Ectodermal cell (in vitro differentiated cells): ENCODE measurements around the gene PHIP.

ENCODE experiments used
- H3K27ac ChIP-seq: 2 replicates; pipeline ENCODE4 v1.7.0; 2013; ENCODE audit warnings: mild to moderate bottlenecking, low read depth, low read length; ENCODE audit not compliant: insufficient read depth, poor library complexity, severe bottlenecking
- H3K27me3 ChIP-seq: 2 replicates; pipeline ENCODE4 v1.7.0; 2013; ENCODE audit warnings: mild to moderate bottlenecking, low read length; ENCODE audit not compliant: insufficient read depth, control insufficient read depth, poor library complexity, severe bottlenecking
- H3K36me3 ChIP-seq: one replicate; pipeline ENCODE4 v1.7.0; 2013; ENCODE audit warnings: low read length; ENCODE audit not compliant: control insufficient read depth, insufficient read depth
- H3K4me1 ChIP-seq: one replicate; pipeline ENCODE4 v1.7.0; 2013; ENCODE audit warnings: low read length; ENCODE audit not compliant: control insufficient read depth, insufficient read depth
- H3K4me3 ChIP-seq: 2 replicates; pipeline ENCODE4 v1.7.0; 2013; ENCODE audit warnings: low read depth, low read length, control low read depth; ENCODE audit not compliant: insufficient read depth
- H3K9me3 ChIP-seq: 2 replicates; pipeline ENCODE4 v1.7.0; 2013; ENCODE audit warnings: mild to moderate bottlenecking, low read length, moderate library complexity; ENCODE audit not compliant: control insufficient read depth
- WGBS, 2 experiments: methylation state at CpG; one replicate each; pipeline ENCODE4 v1.1.7; 2013; ENCODE audit warnings: missing lambda C conversion rate in 2 of 2; 5-methylcytosine and 5-hydroxymethylcytosine counted together

Gene PHIP

DNA sequence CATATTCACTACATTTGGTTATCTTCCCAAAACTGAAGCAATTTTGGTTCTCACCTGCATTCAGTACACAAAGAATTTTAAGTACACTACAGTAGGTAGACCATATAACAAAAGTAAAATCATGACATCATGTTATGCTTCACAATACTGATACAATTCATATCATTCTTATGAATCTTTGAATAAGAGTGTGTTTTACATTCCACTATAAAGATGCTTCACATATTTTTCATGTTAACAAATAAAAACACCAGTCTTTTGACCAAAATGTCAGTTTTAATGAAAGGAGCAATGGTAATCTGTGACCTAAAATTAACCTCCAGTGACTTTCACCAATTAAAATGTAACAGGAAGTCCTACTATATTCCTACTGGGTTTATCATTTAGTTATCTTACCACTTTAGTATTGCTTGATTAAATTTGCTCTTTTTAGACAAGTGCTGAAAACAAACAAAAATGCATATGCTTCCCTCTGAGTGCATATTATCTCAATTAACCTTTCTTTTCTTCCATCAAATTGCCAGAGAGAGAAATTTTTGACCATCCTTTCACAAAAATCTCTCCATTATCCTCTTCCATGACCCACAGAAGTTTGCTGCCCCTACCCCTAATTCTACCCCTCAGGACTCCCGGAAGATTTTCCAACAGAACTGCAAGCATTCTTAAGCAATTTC, 49.3 kb downstream of the PHIP start:
- WGBS, 2 experiments: 100% methylated on average over 1 of the region's 1 CpG
- Histone ChIP-seq H3K27me3 (no peaks in the 10 kb centered on the region), H3K4me1 (peaks cover 7% of the 10 kb centered on the region), H3K27ac (no peak overlapping the region), H3K36me3 (no peaks in the 10 kb centered on the region), H3K4me3 (no peak overlapping the region), H3K9me3 (no peaks in the 10 kb centered on the region)

DNA sequence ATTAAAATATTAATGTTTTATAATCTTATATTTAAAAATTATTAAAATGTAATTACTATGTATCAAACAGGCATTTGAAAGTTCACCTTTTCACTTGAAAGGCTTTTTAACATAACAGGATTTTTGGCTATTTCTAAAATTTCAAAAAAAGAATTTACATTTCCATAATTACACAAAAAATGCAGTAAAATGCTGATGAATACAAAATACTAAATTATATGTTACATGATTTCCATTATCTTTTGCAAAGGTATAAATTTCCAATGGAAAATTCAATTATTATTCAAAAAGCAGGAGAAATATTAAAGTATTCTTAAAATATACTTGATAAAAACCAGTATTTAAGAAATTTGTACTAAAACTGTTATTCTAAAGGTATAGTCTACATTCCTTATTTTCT, 66.1 kb downstream of the PHIP start:
- Histone ChIP-seq H3K27me3 (no peaks in the 10 kb centered on the region), H3K9me3 (no peaks in the 10 kb centered on the region), H3K4me3 (no peak overlapping the region), H3K4me1 (no peaks in the 10 kb centered on the region), H3K27ac (no peak overlapping the region), H3K36me3 (peaks cover 9% of the 10 kb centered on the region)

DNA sequence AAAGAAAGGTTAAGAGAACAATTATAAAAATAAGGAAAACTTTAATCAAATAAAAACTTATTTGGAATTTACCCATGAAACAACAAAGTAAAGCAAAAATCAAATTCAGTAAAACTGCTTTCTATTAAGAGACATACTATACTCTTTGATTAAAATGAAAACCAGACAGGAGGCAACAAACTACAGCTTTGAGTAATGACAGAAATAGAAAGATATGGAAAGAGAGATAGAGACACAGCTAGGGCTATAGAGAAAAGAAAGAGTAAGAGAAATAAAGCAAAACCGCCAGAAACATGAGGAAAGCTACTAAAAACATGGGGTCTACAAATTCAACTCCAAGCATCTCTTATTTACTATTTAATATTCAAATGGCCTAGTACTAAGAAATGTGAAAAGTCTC, 67.6 kb downstream of the PHIP start:
- H3K4me1 ChIP-seq: no peaks in the 10 kb centered on the region
- H3K27ac ChIP-seq: no peak overlapping the region
- H3K4me3 ChIP-seq: no peak overlapping the region
- H3K9me3 ChIP-seq: no peaks in the 10 kb centered on the region
- H3K36me3 ChIP-seq: peaks cover 9% of the 10 kb centered on the region
- no peaks in the 10 kb centered on the region for H3K27me3 ChIP-seq
- WGBS, 2 experiments: 100% methylated on average over 1 of the region's 1 CpG

DNA sequence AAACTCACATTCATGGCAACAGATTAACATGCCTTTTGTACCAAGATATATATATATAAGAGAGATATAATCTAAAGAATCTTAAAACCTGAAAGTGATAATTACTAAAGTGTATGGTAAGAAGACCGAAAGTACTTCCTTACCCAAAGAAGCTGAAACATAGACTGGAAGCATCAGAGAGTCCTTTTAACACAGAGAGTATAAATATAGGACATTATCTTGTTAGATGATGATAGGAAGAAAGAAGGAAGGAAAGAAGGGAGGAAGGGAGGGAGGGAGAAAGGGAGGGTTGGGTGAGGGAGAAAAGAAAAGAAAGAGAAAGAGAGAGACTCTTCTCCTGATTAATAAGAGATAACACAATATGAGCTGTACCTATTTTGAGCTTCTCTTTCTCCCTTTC, 68.2 kb downstream of the PHIP start:
- no peak overlapping the region for H3K27ac ChIP-seq
- H3K9me3 ChIP-seq: no peaks in the 10 kb centered on the region
- peaks cover 9% of the 10 kb centered on the region for H3K36me3 ChIP-seq
- 100% methylated on average over 1 of the region's 1 CpG for WGBS, 2 experiments
- H3K4me1 ChIP-seq: no peaks in the 10 kb centered on the region
- H3K4me3 ChIP-seq: no peak overlapping the region
- no peaks in the 10 kb centered on the region for H3K27me3 ChIP-seq

DNA sequence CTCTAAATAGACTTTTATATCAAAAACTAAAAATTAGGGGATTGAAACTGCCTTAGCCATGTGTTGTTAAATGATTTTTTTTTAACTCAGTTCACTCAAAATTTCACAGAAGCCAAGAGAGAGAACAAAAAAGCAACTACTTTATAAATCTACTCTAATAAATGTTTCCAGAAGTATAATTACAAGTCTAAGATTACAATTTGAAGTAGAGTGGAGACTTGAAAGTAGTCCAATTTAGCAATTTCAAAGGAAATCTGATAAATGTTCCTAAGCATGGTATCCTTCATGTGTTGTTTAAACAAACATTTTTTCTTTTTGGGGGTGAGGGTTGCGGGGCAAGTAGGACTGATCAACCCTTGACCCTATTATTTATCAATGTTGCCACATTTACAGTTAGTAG, 72.6 kb downstream of the PHIP start:
- Histone ChIP-seq H3K27ac (no peak overlapping the region), H3K36me3 (peaks cover 29% of the 10 kb centered on the region), H3K9me3 (no peaks in the 10 kb centered on the region), H3K27me3 (no peaks in the 10 kb centered on the region), H3K4me1 (no peaks in the 10 kb centered on the region), H3K4me3 (no peak overlapping the region)
- 100% methylated on average over 1 of the region's 1 CpG; no CpG with 5 or more reads in 1 of the 2 experiments for WGBS, 2 experiments

DNA sequence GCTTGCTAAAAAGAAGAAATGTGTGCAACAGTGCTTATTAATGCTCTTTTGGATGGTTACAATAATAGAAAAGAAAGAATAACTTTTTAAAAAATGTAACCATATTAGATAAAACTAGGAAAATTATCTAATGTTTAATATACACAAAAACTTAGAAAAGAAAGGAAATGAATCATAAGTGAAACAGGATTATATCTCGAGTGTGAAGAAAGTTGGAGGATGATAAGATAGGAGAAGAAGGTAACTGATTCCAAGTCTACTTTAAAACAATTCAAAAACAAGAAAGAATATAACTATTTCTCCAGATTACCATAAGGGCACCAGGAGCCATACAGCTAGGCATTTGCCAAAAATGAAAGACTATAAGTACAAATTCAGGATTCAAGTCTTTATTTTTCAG, 73.0 kb downstream of the PHIP start:
- H3K4me3 ChIP-seq: no peak overlapping the region
- H3K36me3 ChIP-seq: peaks cover 34% of the 10 kb centered on the region
- H3K9me3 ChIP-seq: no peaks in the 10 kb centered on the region
- no peaks in the 10 kb centered on the region for H3K27me3 ChIP-seq
- H3K4me1 ChIP-seq: no peaks in the 10 kb centered on the region
- no CpG with 5 or more reads among the region's 1 CpG for WGBS, 2 experiments
- H3K27ac ChIP-seq: no peak overlapping the region

DNA sequence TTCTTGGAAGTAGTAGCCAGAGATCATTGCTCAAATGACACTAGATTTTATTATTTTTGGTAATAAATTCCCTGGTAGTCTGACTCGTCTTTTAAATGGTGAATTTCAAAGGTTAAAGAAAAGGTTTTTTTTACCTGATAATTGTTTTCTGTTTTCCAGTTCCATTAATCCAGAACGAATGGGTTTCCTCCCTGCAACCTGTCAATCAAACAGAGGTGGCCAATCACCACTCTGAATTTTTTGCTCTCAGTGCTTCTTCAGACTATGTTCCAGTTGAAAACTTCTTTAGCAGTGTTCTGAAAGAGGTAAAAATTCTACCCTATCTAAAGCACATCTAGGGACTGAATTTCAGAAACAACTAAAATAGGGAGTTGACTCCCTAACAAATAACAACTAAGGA, 73.8 kb downstream of the PHIP start:
- H3K27me3 ChIP-seq: no peaks in the 10 kb centered on the region
- no peak overlapping the region for H3K27ac ChIP-seq
- no peaks in the 10 kb centered on the region for H3K4me1 ChIP-seq
- H3K36me3 ChIP-seq: peaks cover 34% of the 10 kb centered on the region
- WGBS, 2 experiments: 89 to 97% methylated on average over 2 of the region's 2 CpGs
- no peak overlapping the region for H3K4me3 ChIP-seq
- no peaks in the 10 kb centered on the region for H3K9me3 ChIP-seq

DNA sequence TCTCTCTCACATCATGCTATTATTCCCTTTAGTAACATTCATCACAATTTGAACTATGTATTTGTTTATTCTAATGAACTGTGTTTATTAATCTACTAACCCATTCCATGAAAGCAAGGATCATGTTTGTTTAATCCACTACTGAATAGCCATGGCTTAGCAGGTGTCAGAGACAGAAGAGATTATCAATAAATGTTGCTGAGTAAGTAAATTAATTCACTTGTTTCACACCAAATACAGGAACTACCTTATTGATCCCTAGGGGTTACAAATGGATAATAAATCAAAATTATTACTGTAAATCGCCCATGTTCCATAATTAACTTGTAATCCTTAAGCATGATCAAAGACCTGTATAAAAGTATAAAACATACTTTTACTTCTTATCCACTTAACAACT, 76.6 kb downstream of the PHIP start:
- WGBS, 2 experiments: 100% methylated on average over 1 of the region's 1 CpG; no CpG with 5 or more reads in 1 of the 2 experiments
- Histone ChIP-seq H3K27me3 (no peaks in the 10 kb centered on the region), H3K27ac (no peak overlapping the region), H3K4me1 (no peaks in the 10 kb centered on the region), H3K36me3 (peaks cover 58% of the 10 kb centered on the region), H3K4me3 (no peak overlapping the region), H3K9me3 (no peaks in the 10 kb centered on the region)

DNA sequence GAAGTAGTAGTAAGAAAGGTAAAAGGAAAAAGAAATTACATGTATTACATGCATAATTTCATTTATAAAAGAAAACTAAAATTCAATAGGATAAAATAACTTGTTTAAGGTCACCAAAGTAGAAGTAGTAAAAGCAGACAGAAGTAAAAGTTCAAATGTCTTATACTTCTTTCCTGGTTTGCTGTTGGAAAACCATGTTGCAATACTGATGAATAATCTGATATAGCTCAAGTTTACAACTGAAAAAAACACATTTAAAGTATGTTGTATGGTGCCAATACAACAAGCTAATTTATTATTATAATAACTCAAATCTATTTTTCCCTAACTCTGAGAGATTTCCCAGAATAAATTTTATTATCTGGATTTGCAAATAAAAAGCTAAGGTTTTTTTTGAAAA, 78.3 kb downstream of the PHIP start:
- Histone ChIP-seq H3K27me3 (no peaks in the 10 kb centered on the region), H3K9me3 (no peaks in the 10 kb centered on the region), H3K27ac (no peak overlapping the region), H3K4me3 (no peak overlapping the region), H3K4me1 (no peaks in the 10 kb centered on the region), H3K36me3 (peaks cover 74% of the 10 kb centered on the region)

DNA sequence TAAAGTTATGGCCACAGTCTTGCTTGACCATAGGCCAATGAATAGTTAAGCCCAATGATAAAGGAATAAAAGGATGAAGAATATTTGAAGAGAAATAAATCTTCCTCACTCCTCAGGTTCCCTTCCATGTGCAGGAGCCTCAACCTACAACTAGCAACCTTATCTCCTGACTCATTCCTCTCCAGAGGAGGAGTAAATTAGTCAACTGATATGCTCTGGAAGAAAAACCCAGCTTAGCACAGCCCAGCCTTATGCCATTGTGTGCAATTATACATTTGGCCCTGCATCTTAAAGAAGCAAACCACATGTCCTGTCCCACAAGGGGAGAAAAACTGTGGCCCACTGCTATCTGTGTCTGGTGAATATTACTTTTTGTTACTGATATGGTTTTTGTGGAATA, 82.1 kb downstream of the PHIP start:
- Histone ChIP-seq H3K36me3 (peaks cover 74% of the 10 kb centered on the region), H3K4me3 (no peak overlapping the region), H3K4me1 (no peaks in the 10 kb centered on the region), H3K9me3 (no peaks in the 10 kb centered on the region), H3K27ac (no peak overlapping the region), H3K27me3 (no peaks in the 10 kb centered on the region)

DNA sequence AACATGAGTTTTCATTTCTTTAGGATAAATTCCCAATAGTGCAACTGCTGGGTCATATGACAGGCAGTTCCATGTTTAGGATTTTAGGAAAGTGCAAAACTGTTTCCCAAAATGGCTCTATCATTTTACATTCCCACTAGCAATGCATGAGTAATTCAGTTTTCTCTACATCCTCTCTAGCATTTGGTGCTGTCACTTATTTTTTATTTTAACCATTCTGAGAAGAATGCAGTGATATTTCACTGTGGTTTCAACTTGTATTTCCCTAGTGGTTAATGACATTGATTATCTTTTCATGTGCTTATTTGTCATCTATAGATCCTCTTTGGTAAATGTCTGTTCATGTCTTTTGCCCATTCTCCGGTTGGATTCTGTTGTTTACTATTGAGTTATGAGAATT, 82.7 kb downstream of the PHIP start:
- no peaks in the 10 kb centered on the region for H3K27me3 ChIP-seq
- no peaks in the 10 kb centered on the region for H3K4me1 ChIP-seq
- H3K9me3 ChIP-seq: no peaks in the 10 kb centered on the region
- WGBS, 2 experiments: 100% methylated on average over 1 of the region's 1 CpG
- H3K4me3 ChIP-seq: no peak overlapping the region
- no peak overlapping the region for H3K27ac ChIP-seq
- peaks cover 68% of the 10 kb centered on the region for H3K36me3 ChIP-seq
